Body of pancreas (tissue), 4 donors: ENCODE results near the gene C10orf143. TPM values are rescaled to one million over a fixed set of nuclear protein-coding genes. Genes with fewer than 3 reads are reported as not detected.

Source experiments
- ATAC-seq: fragments of 150-250 bp; one replicate; pipeline ENCODE4 v1.9.1; 2016
- DNase-seq, 4 donors: peaks; one replicate each; pipeline ENCODE4 v3.0.0-alpha.2; 2019
- H3K27ac ChIP-seq, 4 donors: fragments of 200-600 bp; sonication (generic); 1 replicate in 3 of 4; 2 replicates in 1 of 4; pipeline versions ENCODE4 v1.5.1 to v1.6.1; 2016 to 2019; ENCODE audit warnings: mild to moderate bottlenecking in 1 of 4, mixed read lengths in 1 of 4, moderate library complexity in 1 of 4
- H3K27me3 ChIP-seq, 2 donors: fragments of 200-600 bp; sonication (generic); one replicate each; pipeline ENCODE4 v1.6.0; 2016; ENCODE audit warnings: mild to moderate bottlenecking in 1 of 2
- H3K36me3 ChIP-seq, 2 donors: fragments of 200-600 bp; sonication (generic); replicated peaks in 1 of 2; 2 replicates each; pipeline ENCODE4 v1.5.1; 2016; ENCODE audit warnings: low read depth in 2 of 2; ENCODE audit not compliant: insufficient read depth in 1 of 2
- H3K4me1 ChIP-seq: fragments of 200-600 bp; sonication (generic); one replicate; pipeline ENCODE4 v1.6.0; 2016
- H3K4me3 ChIP-seq, 2 donors: fragments of 200-600 bp; sonication (generic); 1 replicate in 1 of 2; 2 replicates in 1 of 2; pipeline ENCODE4 v1.5.1; 2016 to 2019
- H3K9me3 ChIP-seq, 3 donors: fragments of 200-600 bp; sonication (generic); 1 replicate in 2 of 3; 2 replicates in 1 of 3; pipeline ENCODE4 v1.5.1; 2016
- CTCF ChIP-seq, 7 experiments: fragments of 450-650 bp in 4 of 7; fragments of 200-600 bp in 3 of 7; sonication (generic) in 3 of 7; IDR thresholded peaks; one replicate each; pipeline ENCODE4 v1.5.1; 2016 to 2019; ENCODE audit warnings: antibody characterized with exemption in 7 of 7
- POLR2A ChIP-seq, 3 donors: fragments of 450-650 bp; IDR thresholded peaks; one replicate each; pipeline ENCODE4 v1.6.1; 2016; ENCODE audit warnings: antibody characterized with exemption in 3 of 3, mild to moderate bottlenecking in 2 of 3
- WGBS, 2 donors: methylation state at CpG; one replicate each; pipeline ENCODE4 v1.1.5; 2017; 5-methylcytosine and 5-hydroxymethylcytosine counted together
- intact Hi-C: fragments of 100-400 bp; cut with DNase I; formaldehyde crosslinking; loops from one replicate; pipeline ENCODE4 v1.15.1; 2023
- total RNA-seq, 2 donors: library from RNA; depleted of rRNA; stranded (reverse); fragments of >200 nt; gene quantifications; one replicate each; pipeline ENCODE4 v1.1.0, GENCODE V29; 2016

Gene C10orf143
- total RNA-seq, result 1 to 10 TPM; 1.3 to 3.3 TPM

DNA sequence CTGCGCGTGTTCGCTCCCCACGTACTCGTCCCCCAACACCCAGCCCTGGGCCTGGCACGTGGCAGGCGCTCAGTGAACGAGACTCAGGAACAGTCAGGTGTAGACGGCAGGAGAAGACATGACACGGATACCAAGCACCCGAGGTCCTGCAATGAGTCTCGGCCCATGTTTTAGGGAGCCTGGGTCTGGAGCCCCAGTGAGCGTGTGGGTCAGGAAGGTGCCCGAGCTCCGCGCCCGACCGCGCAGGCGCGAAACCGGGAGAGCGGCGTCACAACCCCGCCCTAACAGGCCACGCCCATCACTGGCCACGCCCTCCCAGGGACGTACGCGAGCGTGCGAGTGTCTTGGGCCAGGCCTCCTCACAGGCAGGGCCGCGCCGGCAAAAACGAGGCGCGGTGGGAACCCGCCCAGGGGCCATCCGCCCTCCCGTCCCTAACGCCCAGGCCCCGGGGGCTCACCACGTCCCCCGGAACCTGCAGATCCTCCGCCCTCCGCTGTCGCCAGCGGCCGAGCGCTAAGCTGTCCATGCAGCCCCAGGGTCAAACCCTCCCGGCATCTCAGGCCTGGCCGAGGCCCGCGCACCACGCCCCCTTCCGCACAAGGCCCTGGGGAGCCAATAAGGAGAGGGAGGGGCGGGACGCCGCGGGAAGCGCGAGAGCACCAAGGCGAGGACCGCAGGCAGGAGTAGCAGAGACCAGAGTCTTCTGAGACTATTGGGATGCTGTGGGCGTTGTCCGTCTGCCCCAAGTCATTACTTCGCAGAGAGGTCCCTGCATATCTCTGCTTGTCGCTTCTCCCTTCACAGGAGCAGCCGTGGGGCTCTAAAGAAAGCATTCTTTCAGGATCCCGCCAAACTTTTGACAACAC is at the start of gene C10orf143:
C10orf143 (minus strand) TSS at position 585 of the 867 bp plus-strand sequence; CDS start at position 527, 58 bp downstream.
- Histone ChIP-seq H3K27me3 (no peaks in the 10 kb centered on the region), H3K27ac (peak within 1 kb of the TSS; percentile 80 to 94 (median 92)), H3K9me3 (no peaks in the 10 kb centered on the region), H3K36me3 (no peaks in the 10 kb centered on the region), H3K4me1 (peaks cover 29% of the 10 kb centered on the region), H3K4me3 (peak within 1 kb of the TSS; percentile 46 to 47)
- intact Hi-C loops, result no loop called here
- WGBS, 2 donors, result 0% methylated on average over 8 to 66 of the region's 71 CpGs
- TF ChIP-seq CTCF (IDR thresholded peaks at IDR 0.05), result peak in 2 of 7 experiments; percentile 3 to 5
- peak; percentile 70 to 88 (median 84) for TF ChIP-seq POLR2A (IDR thresholded peaks at IDR 0.05)
- ATAC-seq, result peak; percentile 92
- peak; percentile 98 for DNase-seq

- 77 to 83% methylated on average over 2 of the region's 2 CpGs for WGBS, 2 donors
These were observed 48.7 kb upstream of the C10orf143 start for GRCh38 chr10:130159192-130159794.

DNA sequence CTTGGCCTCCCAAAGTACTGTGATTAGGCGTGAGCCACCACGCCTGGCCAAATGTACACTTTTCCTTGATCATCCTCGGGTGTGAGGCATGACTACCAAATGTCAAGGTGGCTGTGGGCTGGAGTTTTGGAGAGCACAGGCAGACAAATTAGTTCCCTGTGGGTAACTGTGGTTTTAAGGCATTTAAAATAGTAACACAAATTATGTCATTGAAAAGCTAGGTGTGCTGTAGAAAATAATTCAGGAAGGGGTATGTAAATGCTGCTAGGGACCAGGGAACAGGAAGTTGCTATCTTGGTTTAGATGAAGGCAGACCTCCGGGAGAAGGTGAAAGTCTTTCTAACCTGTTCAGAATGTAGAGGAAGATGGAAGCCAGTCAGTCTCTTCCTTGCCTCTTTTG is 35.4 kb upstream of the C10orf143 start:
- Histone ChIP-seq H3K36me3 (peaks cover 0 to 2% of the 10 kb centered on the region in 2 donors), H3K9me3 (no peaks in the 10 kb centered on the region), H3K4me3 (no peak overlapping the region), H3K27me3 (no peaks in the 10 kb centered on the region), H3K4me1 (peaks cover 17% of the 10 kb centered on the region), H3K27ac (no peak overlapping the region)
- TF ChIP-seq POLR2A (IDR thresholded peaks at IDR 0.05) (no peak), CTCF (IDR thresholded peaks at IDR 0.05) (no peak)
- 77 to 80% methylated on average over 4 of the region's 4 CpGs for WGBS, 2 donors
- intact Hi-C loops, result no loop called here
- ATAC-seq, result no peak
- no peak for DNase-seq

More at GRCh38 chr10:130159192-130159794, 48.7 kb upstream of the C10orf143 start:
- H3K4me3 ChIP-seq, result no peak overlapping the region
- H3K27me3 ChIP-seq, result no peaks in the 10 kb centered on the region
- H3K4me1 ChIP-seq, result no peaks in the 10 kb centered on the region
- DNase-seq (no peak), ATAC-seq (no peak)
- TF ChIP-seq POLR2A (IDR thresholded peaks at IDR 0.05), result no peak
- H3K9me3 ChIP-seq, result no peaks in the 10 kb centered on the region
- no peak overlapping the region for H3K27ac ChIP-seq
- peaks cover 7 to 9% of the 10 kb centered on the region in 2 donors for H3K36me3 ChIP-seq
- intact Hi-C loops, result no loop called here

GRCh38 chr10:130141878-130142277 is 31.2 kb upstream of the C10orf143 start:
- Histone ChIP-seq H3K9me3 (no peaks in the 10 kb centered on the region), H3K4me1 (peaks cover 51% of the 10 kb centered on the region), H3K4me3 (no peak overlapping the region), H3K27me3 (no peaks in the 10 kb centered on the region), H3K36me3 (no peaks in the 10 kb centered on the region), H3K27ac (no peak overlapping the region)
- no peak for TF ChIP-seq POLR2A (IDR thresholded peaks at IDR 0.05)
- no peak for TF ChIP-seq CTCF (IDR thresholded peaks at IDR 0.05)
- intact Hi-C loops, result no loop called here
- no peak for ATAC-seq
- 58 to 70% methylated on average over 2 of the region's 2 CpGs for WGBS, 2 donors
- DNase-seq, result no peak

- no peak overlapping the region for H3K4me3 ChIP-seq
- no peak overlapping the region for H3K27ac ChIP-seq
- DNase-seq, result no peak
- TF ChIP-seq CTCF (IDR thresholded peaks at IDR 0.05), result no peak
- no peak for TF ChIP-seq POLR2A (IDR thresholded peaks at IDR 0.05)
- no peak for ATAC-seq
- H3K36me3 ChIP-seq, result no peaks in the 10 kb centered on the region
- peaks cover 51% of the 10 kb centered on the region for H3K4me1 ChIP-seq
- no peaks in the 10 kb centered on the region for H3K9me3 ChIP-seq
- 33 to 44% methylated on average over 1 of the region's 1 CpG for WGBS, 2 donors
- intact Hi-C loops, result no loop called here
- H3K27me3 ChIP-seq, result no peaks in the 10 kb centered on the region
These were observed 30.8 kb upstream of the C10orf143 start for GRCh38 chr10:130141460-130141859.
